GM18861 (cell line): ENCODE measurements around the gene BRICD5.
A peak's percentile ranks its signal among the peaks of the same experiment; 100 is the strongest.
"Not testable (repeated sequence)": the region's sequence is repeated elsewhere in the genome, so short reads cannot be mapped to it uniquely, and the experiment has no call there.

Source experiments
- ATAC-seq: cut with Tn5 transposase; IDR thresholded peaks from one replicate; pipeline ENCODE4 v1.9.1; 2021; ENCODE audit not compliant: unreplicated experiment

The BRICD5 gene

GRCh38 chr16:2223221-2223941 is 12.7 kb upstream of the BRICD5 start, which contains the start of gene E4F1:
TSS of gene E4F1 (plus strand) at chr16:2223591. CDS start at chr16:2223614, 23 bp downstream.
- peak; percentile 86 for ATAC-seq

DNA sequence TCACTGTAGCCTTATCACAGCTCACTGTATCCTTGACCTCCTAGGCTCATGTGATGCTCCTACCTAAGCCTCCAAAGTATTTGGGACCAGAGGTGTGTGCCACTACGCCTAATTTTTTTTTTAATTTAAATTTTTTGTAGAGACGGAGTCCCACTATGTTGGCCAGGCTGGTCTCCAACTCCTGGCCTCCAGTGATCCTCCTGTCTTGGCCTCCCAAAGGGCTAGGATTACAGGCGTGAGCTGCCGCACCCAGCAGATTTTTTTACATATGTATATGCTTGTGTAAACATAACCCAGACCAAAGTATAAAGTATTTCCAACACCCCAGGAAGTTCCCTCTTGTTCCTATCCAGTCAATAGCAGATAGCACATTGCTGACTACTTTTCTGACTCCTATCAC is 5.7 kb upstream of the BRICD5 start:
- no peak for ATAC-seq

- peak; percentile 76 for ATAC-seq
These were observed 4.0 kb upstream of the BRICD5 start, which contains the start of gene PGP for GRCh38 chr16:2214719-2214968. TSS of gene PGP (minus strand) at chr16:2214840. CDS start at chr16:2214777, 63 bp downstream.

DNA sequence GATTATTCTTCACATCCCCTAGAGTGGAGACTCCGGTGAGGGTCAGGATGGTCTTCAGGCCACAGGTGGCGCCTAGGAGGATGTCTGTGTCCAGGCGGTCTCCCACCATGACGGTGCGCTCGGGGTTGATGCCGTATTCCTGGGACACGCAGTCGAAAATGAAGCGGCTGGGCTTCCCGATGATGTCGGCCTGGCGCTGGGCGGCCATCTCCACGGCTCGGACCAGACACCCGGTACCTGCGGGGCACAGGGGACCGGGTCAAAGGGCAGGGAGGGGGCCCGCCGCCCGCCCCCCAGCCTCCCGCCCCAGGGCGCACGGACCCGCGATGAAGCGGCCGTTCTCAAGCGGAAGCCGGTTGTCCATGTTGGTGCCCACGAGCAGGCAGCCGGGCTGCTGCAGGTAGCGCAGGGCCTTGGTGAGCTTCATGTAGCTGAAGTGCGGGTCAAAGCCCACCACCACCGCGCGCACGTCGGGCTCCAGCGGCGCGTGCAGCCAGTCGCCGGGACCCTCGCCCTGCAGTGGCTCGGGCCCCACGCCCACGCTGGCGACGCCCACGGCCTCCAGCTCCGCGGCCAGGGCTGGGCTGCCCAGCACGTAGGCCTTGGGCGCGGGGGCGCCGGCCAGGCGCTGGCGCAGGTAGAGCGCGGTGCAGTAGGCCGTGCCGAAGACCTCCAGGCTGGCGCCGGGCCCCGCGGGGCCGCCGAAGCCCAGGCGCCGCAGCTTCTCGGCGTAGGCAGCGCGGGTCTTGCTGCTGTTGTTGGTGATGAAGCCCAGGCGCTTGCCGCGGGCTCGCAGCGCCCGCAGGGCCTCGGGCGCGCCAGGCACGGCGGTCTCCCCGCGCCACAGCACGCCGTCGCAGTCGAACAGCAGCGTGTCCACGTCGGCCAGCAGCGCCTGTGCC is 3.4 kb upstream of the BRICD5 start:
- ATAC-seq, result peak; percentile 10

GRCh38 chr16:2212362-2213324 is 2.0 kb upstream of the BRICD5 start:
- no peak for ATAC-seq

DNA sequence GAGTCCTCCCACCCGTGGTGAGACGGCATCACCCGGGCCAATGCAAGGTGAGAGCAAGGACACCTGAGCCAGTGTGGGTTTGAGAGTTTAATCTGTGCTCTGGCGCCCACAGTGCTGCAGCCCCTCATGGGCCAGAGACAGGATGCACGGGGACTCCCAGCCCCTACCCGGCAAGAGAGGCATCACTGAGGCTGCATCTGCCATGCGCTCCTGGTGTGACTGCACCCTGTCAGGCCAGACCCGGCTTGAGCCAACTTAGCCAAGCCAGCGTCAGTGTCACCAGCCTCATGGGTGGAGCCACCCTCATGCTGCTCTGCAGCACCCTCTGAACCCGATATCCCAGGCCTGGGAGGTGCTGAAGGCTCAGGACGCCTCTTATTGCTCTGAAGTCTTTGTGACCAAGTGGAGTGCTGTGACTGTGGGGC is 1.3 kb upstream of the BRICD5 start:
- ATAC-seq, result no peak

- ATAC-seq, result no peak
These were observed 692 bp downstream of the BRICD5 start for GRCh38 chr16:2210009-2210332.

- no peak for ATAC-seq
These were observed 1.2 kb downstream of the BRICD5 start for GRCh38 chr16:2209258-2210008.

GRCh38 chr16:2208772-2209171 is 1.9 kb downstream of the BRICD5 start:
- ATAC-seq, result no peak

DNA sequence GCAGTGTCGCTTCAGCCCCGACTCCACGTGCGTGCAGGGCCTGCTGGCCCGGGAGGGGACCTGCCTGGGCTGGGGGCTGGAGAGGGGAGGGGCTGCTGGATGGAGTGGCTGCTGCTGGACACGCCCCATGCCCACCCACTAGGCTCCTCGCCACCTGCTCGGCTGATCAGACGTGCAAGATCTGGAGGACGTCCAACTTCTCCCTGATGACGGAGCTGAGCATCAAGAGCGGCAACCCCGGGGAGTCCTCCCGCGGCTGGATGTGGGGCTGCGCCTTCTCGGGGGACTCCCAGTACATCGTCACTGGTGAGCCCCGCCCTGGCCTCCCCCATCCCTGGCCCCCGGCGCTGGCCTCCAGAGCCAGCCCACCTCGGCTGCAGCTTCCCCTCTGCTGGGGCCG is 2.4 kb downstream of the BRICD5 start:
- no peak for ATAC-seq

DNA sequence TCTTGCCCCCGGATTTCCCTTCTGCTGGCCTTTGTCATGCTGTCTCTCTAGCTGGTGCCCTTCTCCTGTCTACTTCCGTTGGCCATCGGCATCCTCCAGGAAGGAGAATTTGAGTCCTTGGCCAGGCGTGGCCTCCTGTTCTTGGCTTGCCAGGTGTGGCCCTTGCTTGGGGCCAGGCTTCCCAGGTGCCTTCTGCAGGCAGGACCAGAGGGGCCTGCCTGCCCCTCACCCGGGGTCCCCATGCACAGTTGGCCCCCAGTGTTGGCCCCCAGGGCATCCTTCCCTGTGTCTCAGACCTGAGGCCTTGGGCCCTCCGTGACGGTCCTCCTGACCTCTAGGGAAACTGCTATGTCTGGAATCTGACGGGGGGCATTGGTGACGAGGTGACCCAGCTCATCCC is 2.8 kb downstream of the BRICD5 start:
- ATAC-seq, result no peak

DNA sequence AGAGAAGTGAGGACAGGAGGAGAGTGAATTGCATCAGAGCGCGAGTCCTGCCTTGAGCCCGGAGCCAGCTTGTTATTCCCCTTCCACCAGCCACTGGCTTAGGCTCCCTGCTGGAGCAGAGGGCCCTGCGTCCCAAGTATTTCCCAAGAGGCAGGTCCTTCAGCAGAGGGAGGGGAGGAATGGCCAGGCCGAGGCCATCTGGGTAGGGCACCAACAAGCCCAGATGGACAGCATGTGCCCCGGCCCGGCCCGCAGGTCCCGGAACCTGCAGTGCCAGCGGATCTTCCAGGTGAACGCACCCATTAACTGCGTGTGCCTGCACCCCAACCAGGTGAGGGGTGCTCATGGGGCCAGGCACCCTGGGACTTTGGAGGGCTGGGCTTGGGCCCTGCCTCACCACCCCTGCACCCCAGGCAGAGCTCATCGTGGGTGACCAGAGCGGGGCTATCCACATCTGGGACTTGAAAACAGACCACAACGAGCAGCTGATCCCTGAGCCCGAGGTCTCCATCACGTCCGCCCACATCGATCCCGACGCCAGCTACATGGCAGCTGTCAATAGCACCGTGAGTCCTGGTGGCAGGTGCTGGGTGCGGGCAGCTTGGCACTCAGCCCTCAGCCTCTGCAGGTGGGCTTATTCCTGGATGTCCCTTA is 3.8 kb downstream of the BRICD5 start:
- no peak for ATAC-seq

DNA sequence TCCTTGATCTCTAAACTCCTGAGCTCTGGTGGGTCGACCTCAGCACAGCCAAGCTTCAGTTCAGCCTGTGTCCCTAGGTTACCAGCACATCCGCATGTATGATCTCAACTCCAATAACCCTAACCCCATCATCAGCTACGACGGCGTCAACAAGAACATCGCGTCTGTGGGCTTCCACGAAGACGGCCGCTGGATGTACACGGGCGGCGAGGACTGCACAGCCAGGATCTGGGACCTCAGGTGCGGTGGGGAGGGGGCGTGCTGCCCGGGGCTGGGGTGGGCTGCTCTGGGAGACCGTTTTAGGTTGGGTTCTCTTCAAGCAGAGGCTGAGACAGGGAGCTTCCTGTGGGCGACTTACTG is 4.3 kb downstream of the BRICD5 start:
- no peak for ATAC-seq

- peak; percentile 10 for ATAC-seq
These were observed 4.7 kb downstream of the BRICD5 start for GRCh38 chr16:2205967-2206313.

GRCh38 chr16:2205104-2205966 is 5.3 kb downstream of the BRICD5 start, which contains the start of gene MLST8:
TSS of gene MLST8 (plus strand) at chr16:2205454. CDS start at chr16:2206086, 632 bp downstream.
- ATAC-seq, result peak; percentile 62

GRCh38 chr16:2204416-2205103 is 6.1 kb downstream of the BRICD5 start:
- no peak for ATAC-seq

GRCh38 chr16:2203119-2203688 is 7.5 kb downstream of the BRICD5 start:
- ATAC-seq, result not testable (repeated sequence)

GRCh38 chr16:2200313-2200712 is 10.3 kb downstream of the BRICD5 start:
- ATAC-seq, result no peak
